ENCODE measurements around the gene ATP7B.

GRCh38 chr13:51922771-51923480 is 88.3 kb downstream of the ATP7B start:
- TF ChIP-seq SUZ12 (IDR thresholded peaks at IDR 0.05; ENCODE audit: extremely low read depth, insufficient read depth, insufficient read length) (no peak), ZNF274 (IDR thresholded peaks at IDR 0.05; ENCODE audit: low read depth, low read length) (no peak)

Data from NT2/D1 (cell line).